ENCODE results near the gene NRG3.

NRG3 gene

GRCh38 chr10:82867056-82867455 is 992.1 kb downstream of the NRG3 start:
- DNase-seq = no peak

GRCh38 chr10:82874671-82875070 is 999.7 kb downstream of the NRG3 start:
- no peak for DNase-seq

DNA sequence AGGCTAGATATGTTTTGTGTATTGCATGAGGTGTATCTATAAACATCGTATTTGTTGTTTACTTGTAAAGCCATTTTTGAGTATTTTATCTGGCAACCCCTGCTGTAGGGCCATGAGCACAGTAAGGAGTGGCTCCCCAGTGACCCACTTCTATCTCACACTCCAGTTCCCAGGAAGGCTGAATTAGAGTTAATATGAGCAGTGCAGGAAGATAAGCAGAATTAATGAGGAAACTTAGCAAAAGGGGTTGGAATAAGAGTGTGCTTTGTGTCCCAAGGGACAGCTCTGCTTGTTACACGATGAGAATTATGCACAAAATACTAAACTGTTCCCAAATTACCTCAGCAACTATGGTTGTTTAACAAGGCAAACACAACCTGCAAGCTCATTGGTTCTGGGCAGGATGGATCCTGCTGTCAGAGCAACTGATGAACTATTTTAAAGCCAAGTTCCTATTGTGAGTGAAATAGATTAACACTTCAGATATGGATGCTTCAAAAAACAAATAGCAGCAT is 1005.8 kb downstream of the NRG3 start:
- no peak for DNase-seq

- no peak for DNase-seq
These were observed 1007.7 kb downstream of the NRG3 start for GRCh38 chr10:82882722-82883121.

DNA sequence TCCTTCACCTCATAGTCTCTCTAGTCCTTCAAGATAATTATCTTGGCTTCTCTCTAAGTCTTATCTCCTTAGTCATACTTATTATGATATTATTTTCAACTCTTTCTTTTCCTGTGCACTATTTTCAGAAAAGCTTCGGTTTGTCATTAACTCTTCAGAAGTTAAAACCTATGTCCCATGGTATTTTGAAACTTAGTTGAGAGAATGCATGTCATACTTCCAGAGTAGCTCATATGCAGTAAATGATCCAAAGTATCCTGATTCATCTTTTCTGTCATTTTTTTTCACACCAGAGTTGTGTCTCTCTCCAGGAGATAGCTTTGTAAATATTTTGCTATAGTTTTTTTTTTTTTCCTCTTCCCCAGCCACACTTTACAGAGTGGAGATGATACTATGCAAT is 1008.6 kb downstream of the NRG3 start:
- DNase-seq = no peak

- no peak for DNase-seq
These were observed 1012.5 kb downstream of the NRG3 start for GRCh38 chr10:82887488-82887887.

DNA sequence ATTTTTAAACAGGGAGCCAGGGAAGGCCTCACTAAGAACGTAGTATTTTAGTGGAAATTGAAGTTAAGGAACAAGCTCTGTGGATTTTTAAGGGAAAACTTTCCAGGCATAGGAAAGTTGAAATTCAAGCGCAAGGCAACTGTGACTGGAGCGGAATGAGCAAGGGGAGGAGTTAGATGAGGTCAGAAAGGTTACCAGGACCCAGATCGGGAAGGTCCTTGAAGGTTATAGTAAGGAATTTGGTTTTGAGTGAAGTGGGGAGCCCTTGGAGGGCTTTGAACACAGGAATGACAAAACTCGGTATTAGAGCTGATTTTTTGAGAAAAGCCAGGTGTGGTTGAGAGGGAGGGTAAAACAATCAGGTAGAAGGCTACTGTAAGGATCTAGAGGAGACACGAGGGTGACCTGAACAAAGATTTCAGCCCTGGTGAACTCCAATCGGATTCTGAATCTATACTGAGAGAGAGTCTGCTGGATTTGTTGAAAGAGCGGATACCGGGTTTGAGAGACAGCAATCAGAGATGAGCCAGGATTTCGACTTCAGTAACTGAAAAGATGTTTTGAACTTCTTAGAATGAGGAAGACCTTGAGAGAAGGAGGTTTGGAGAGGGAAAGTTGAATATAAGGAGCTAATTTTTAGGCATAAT is 1013.9 kb downstream of the NRG3 start:
- no peak for DNase-seq

GRCh38 chr10:82889728-82890127 is 1014.7 kb downstream of the NRG3 start:
- DNase-seq = no peak

- no peak for DNase-seq
These were observed 1015.6 kb downstream of the NRG3 start for GRCh38 chr10:82890573-82890972.

DNA sequence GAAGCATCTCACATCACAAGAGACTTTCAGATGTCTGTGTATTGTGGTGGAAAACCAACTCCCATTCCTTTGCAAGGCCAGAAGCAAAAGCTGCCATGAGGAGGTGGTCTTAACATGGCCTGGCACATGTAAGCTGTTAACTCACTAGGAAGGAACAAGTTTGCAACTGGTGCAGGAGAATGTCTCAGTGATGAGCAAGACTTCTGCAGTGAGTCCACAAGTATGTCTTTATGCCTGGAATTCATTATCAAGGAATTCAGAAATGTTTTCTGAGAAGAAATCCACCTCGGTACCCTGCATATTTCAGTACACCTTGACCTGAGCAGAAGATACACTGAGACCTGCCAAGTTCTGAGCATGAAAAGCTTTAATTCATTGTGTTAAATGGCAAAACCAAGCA is 1033.1 kb downstream of the NRG3 start:
- DNase-seq = no peak

DNA sequence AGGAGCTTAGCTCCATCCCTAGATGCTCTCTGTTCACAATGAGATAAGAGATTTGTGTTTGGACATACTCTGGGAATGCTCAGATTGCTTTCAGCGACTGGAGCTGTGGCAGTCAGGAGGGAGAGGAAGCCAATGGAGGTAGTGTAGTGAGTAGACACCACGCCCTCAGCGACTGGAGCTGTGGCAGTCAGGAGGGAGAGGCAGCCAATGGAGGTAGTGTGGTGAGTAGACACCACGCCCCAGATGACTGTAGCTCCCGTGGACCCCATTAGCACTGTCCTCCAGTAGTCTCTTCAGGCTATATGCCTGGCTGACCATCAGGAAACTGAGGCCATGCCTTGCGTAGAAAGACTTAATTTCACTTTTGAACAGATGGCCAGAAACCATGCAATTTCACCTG is 1033.8 kb downstream of the NRG3 start:
- no peak for DNase-seq

- DNase-seq = no peak
These were observed 1035.3 kb downstream of the NRG3 start for GRCh38 chr10:82910301-82910700.

GRCh38 chr10:82914655-82915136 is 1039.7 kb downstream of the NRG3 start:
- DNase-seq = no peak

- no peak for DNase-seq
These were observed 1041.9 kb downstream of the NRG3 start for GRCh38 chr10:82916941-82917340.

DNA sequence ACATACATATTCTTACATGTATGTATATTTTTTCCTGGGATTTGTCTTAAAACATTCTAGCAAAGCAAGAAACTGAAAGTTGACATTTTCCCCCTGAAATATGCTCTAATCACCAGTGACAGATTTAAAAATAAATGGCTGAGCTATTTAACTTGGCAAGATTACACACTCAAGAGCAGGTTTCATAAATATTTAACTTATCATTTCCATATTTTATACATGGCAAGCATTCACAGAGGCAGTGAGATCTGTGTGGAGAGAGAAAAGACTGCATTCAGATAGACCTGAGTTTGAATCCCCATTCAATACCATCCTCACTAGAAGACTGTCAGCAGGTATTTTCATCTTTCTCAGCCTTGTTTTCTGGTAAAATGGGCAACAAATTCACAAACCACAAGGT is 1043.0 kb downstream of the NRG3 start:
- no peak for DNase-seq

GRCh38 chr10:82922046-82922445 is 1047.1 kb downstream of the NRG3 start:
- no peak for DNase-seq

GRCh38 chr10:82922755-82923154 is 1047.8 kb downstream of the NRG3 start:
- no peak for DNase-seq

DNA sequence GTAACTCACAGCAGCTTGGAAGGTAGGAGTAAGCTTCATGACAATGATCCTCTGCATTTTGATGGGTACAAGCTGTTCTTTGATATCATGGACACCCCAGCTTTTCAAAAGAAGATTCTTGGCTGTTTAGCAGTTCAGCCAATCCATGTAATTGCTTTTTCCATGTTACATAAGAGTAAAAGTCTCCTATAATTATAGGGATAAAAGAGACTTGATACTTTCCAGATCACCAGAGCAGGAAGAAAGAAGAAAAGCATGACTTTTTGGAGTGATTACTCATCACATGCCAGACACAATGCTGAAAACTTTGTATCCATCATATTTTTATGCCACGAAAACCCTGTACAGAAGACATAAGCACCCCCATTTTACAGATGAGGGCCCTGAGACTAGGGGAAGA is 1049.7 kb downstream of the NRG3 start:
- no peak for DNase-seq

GRCh38 chr10:82925547-82925946 is 1050.6 kb downstream of the NRG3 start:
- DNase-seq = no peak

- no peak for DNase-seq
These were observed 1057.5 kb downstream of the NRG3 start for GRCh38 chr10:82932451-82932850.

GRCh38 chr10:82934429-82934828 is 1059.4 kb downstream of the NRG3 start:
- DNase-seq = no peak

DNA sequence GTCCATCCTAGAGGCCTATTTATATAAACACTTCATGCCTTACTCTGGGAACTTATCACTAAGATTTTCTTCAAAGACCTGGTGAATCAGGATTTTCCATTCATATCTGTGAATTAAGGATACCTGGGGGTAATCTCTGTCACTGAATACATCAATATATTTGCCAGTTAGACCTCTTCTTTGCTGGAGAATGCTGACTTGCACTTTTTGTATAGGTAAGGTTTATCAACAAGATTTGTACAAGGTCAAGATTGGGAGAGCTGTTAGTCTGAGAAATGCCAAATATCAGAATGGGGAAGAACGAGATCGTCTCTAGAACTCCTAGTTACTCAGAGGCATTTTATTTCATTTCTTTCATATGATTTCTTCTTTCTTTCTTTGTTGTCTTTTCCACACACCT is 1060.0 kb downstream of the NRG3 start:
- no peak for DNase-seq

- DNase-seq = no peak
These were observed 1063.3 kb downstream of the NRG3 start for GRCh38 chr10:82938331-82938730.

DNA sequence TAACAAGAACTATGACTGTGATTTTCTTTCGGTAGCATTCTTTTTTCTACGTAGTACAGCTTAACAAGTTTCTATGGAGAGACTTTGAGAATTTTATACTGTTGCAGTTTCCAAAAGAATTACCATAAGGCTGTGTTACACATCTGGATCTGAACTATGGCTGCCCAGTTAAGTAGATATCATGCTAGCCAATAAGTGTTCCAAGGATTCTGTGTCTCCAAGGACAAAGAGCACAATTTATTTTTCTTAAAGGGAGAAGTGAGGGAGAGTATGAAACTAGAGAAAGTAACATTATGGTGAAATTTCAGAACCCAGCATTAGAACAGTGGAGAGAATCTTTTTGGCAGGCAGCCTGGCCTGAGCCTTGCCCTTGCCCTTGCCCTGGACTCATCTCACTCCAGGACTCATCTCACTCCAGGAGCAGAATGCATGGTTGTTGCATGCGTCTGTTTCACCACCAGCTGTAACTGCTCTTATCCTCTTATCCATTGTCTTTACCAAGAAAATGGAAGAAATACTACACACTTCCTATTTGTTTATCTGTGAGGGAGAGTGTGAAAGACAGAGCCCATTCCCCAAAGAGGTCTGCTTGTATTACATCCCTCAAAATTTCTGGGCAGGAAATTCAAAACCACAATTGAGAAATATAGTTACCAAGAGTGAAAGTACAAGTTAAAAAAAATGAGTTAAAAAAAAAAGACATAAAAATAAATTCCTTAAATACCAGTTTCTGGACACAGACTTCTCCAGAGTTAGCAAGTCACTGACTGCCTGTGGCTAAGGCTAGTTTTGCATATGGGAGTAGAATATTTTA is 1067.5 kb downstream of the NRG3 start:
- DNase-seq = no peak

Measured in hematopoietic multipotent progenitor cell treated with erythropoietin and hydrocortisone succinate and interleukin-3 and kit ligand, for 4 days (in vitro differentiated cells).